WTC11 (cell line): ENCODE results near the gene SMARCD1. TPM values are rescaled to one million over a fixed set of nuclear protein-coding genes. Genes with fewer than 3 reads are reported as not detected.

Experiments used
- ATAC-seq: fragments of 200-7000 bp; cut with Tn5 transposase; 2 replicates; pipeline ENCODE4 v1.10.0; 2021; ENCODE audit warnings: mild to moderate bottlenecking, moderate library complexity
- CTCF ChIA-PET: fragments of 300-600 bp; sonication (Branson Sonifier 250); formaldehyde crosslinking; loops from one replicate; lab custom pipeline; 2021; ENCODE audit warnings: antibody characterized with exemption; lab: Charles Lee
- POLR2A ChIA-PET: fragments of 350-600 bp; sonication (Branson Sonifier 250); formaldehyde crosslinking; loops from one replicate; lab custom pipeline; 2021; ENCODE audit warnings: antibody characterized with exemption; lab: Charles Lee
- DNase-seq: peaks from one replicate; pipeline ENCODE4 v3.0.0; 2021; ENCODE audit warnings: low spot score
- H3K27ac Mint-ChIP-seq: 2 replicates; pipeline ENCODE4 v1.8.0; 2021; ENCODE audit warnings: mixed read lengths
- H3K27me3 Mint-ChIP-seq: 2 replicates; pipeline ENCODE4 v1.8.0; 2021; ENCODE audit warnings: low read depth, mild to moderate bottlenecking, moderate library complexity, mixed read lengths
- H3K36me3 Mint-ChIP-seq: 2 replicates; pipeline ENCODE4 v1.8.0; 2021; ENCODE audit warnings: mixed read lengths
- H3K4me1 Mint-ChIP-seq: 2 replicates; pipeline ENCODE4 v1.8.0; 2022; ENCODE audit warnings: mixed read lengths
- H3K4me3 Mint-ChIP-seq: 2 replicates; pipeline ENCODE4 v1.8.0; 2021; ENCODE audit warnings: mild to moderate bottlenecking, moderate library complexity, mixed read lengths
- H3K9me3 Mint-ChIP-seq: 2 replicates; pipeline ENCODE4 v1.8.0; 2021; ENCODE audit warnings: mixed read lengths
- CREB1 ChIP-seq: sonication (generic); formaldehyde crosslinking; IDR thresholded peaks from 2 replicates; pipeline ENCODE4 v1.8.0; 2023; ENCODE audit warnings: mild to moderate bottlenecking, missing genetic modification reagents
- ELF4 ChIP-seq: sonication (generic); formaldehyde crosslinking; IDR thresholded peaks from 2 replicates; pipeline ENCODE4 v1.8.1; 2022; ENCODE audit warnings: low read depth, mild to moderate bottlenecking, moderate library complexity, missing genetic modification reagents
- FOXP1 ChIP-seq: sonication (generic); formaldehyde crosslinking; IDR thresholded peaks from 2 replicates; pipeline ENCODE4 v1.8.0; 2022; ENCODE audit warnings: missing genetic modification reagents, mild to moderate bottlenecking, moderate library complexity, borderline replicate concordance
- GABPB1 ChIP-seq: sonication (generic); formaldehyde crosslinking; IDR thresholded peaks from 2 replicates; pipeline ENCODE4 v1.8.1; 2023; ENCODE audit warnings: mild to moderate bottlenecking, missing genetic modification reagents
- GRHL2 ChIP-seq: fragments of 250-450 bp; sonication (Bioruptor Pico); IDR thresholded peaks from 2 replicates; pipeline ENCODE4 v1.8.0; 2022; ENCODE audit warnings: mild to moderate bottlenecking, moderate library complexity; ENCODE audit not compliant: insufficient replicate concordance, severe bottlenecking
- HMGA2 ChIP-seq: fragments of 250-450 bp; sonication (Bioruptor Pico); IDR thresholded peaks from 2 replicates; pipeline ENCODE4 v1.4.0; 2021; ENCODE audit warnings: mild to moderate bottlenecking, moderate library complexity
- JAZF1 ChIP-seq: fragments of 250-450 bp; sonication (Bioruptor Pico); IDR thresholded peaks from 2 replicates; pipeline ENCODE4 v1.9.0; 2021; ENCODE audit warnings: moderate library complexity, mild to moderate bottlenecking, inconsistent platforms
- MYBL2 ChIP-seq: sonication (generic); formaldehyde crosslinking; IDR thresholded peaks from 2 replicates; pipeline ENCODE4 v1.8.1; 2023; ENCODE audit warnings: mild to moderate bottlenecking, moderate library complexity, missing genetic modification reagents
- NR2C2 ChIP-seq: sonication (generic); formaldehyde crosslinking; IDR thresholded peaks from 2 replicates; pipeline ENCODE4 v1.8.0; 2022; ENCODE audit warnings: mild to moderate bottlenecking, missing genetic modification reagents
- RORB ChIP-seq: fragments of 250-450 bp; sonication (Bioruptor Pico); IDR thresholded peaks from 2 replicates; pipeline ENCODE4 v1.9.0; 2021; ENCODE audit warnings: mild to moderate bottlenecking
- SOX15 ChIP-seq: fragments of 250-450 bp; sonication (Bioruptor Pico); IDR thresholded peaks from 2 replicates; pipeline ENCODE4 v1.9.0; 2021; ENCODE audit warnings: mild to moderate bottlenecking
- SP1 ChIP-seq: sonication (generic); formaldehyde crosslinking; conservative IDR thresholded peaks from 2 replicates; pipeline ENCODE4 v1.8.1; 2022; ENCODE audit warnings: missing genetic modification reagents
- TP53 ChIP-seq: sonication (generic); formaldehyde crosslinking; IDR thresholded peaks from 2 replicates; pipeline ENCODE4 v1.8.1; 2023; ENCODE audit warnings: mild to moderate bottlenecking, missing genetic modification reagents
- ZBTB43 ChIP-seq: sonication (generic); formaldehyde crosslinking; IDR thresholded peaks from 2 replicates; pipeline ENCODE4 v1.8.1; 2023; ENCODE audit warnings: mild to moderate bottlenecking, missing genetic modification reagents
- ZMAT4 ChIP-seq: fragments of 250-450 bp; sonication (Bioruptor Pico); IDR thresholded peaks from 2 replicates; pipeline ENCODE4 v1.9.0; 2021; ENCODE audit warnings: mild to moderate bottlenecking
- ZNF138 ChIP-seq: sonication (generic); formaldehyde crosslinking; conservative IDR thresholded peaks from 2 replicates; pipeline ENCODE4 v1.8.1; 2022; ENCODE audit warnings: mild to moderate bottlenecking, moderate library complexity, missing genetic modification reagents
- ZNF219 ChIP-seq: sonication (generic); formaldehyde crosslinking; IDR thresholded peaks from 2 replicates; pipeline ENCODE4 v1.8.0; 2023; ENCODE audit warnings: missing genetic modification reagents, mild to moderate bottlenecking, borderline replicate concordance
- ZNF281 ChIP-seq: sonication (generic); formaldehyde crosslinking; IDR thresholded peaks from 2 replicates; pipeline ENCODE4 v1.8.0; 2023; ENCODE audit warnings: mild to moderate bottlenecking, missing genetic modification reagents
- ZNF317 ChIP-seq: sonication (generic); formaldehyde crosslinking; IDR thresholded peaks from 2 replicates; pipeline ENCODE4 v1.8.1; 2023; ENCODE audit warnings: low read depth, mild to moderate bottlenecking, moderate library complexity, missing genetic modification reagents, borderline replicate concordance
- ZNF423 ChIP-seq: fragments of 250-450 bp; sonication (Bioruptor Pico); IDR thresholded peaks from 2 replicates; pipeline ENCODE4 v2.1.2; 2022; ENCODE audit warnings: mild to moderate bottlenecking, moderate library complexity
- ZNF671 ChIP-seq: fragments of 250-450 bp; sonication (Bioruptor Pico); IDR thresholded peaks from 2 replicates; pipeline ENCODE4 v1.8.0; 2021; ENCODE audit warnings: mild to moderate bottlenecking
- total RNA-seq: library from RNA; stranded (reverse); gene quantifications from 3 replicates; pipeline ENCODE4 v1.2.3, GENCODE V29; 2021
- TF ChIP-seq, protein P1 (sequence below): sonication (generic); formaldehyde crosslinking; IDR thresholded peaks from 2 replicates; pipeline ENCODE4 v1.8.0; 2022; ENCODE audit warnings: mild to moderate bottlenecking, missing genetic modification reagents
- TF ChIP-seq, protein P2 (sequence below): fragments of 250-450 bp; sonication (Bioruptor Pico); IDR thresholded peaks from 2 replicates; pipeline ENCODE4 v2.1.2; 2022; ENCODE audit warnings: mild to moderate bottlenecking, moderate library complexity
- TF ChIP-seq, protein P3 (sequence below): sonication (generic); formaldehyde crosslinking; IDR thresholded peaks from 2 replicates; pipeline ENCODE4 v1.8.1; 2023; ENCODE audit warnings: mild to moderate bottlenecking, missing genetic modification reagents
- TF ChIP-seq, protein P4 (sequence below): fragments of 250-450 bp; sonication (Bioruptor Pico); IDR thresholded peaks from 2 replicates; pipeline ENCODE4 v1.9.0; 2021; ENCODE audit warnings: mild to moderate bottlenecking, borderline replicate concordance

Gene SMARCD1
- total RNA-seq, 1 experiment from 2014 or later = 165 TPM

DNA sequence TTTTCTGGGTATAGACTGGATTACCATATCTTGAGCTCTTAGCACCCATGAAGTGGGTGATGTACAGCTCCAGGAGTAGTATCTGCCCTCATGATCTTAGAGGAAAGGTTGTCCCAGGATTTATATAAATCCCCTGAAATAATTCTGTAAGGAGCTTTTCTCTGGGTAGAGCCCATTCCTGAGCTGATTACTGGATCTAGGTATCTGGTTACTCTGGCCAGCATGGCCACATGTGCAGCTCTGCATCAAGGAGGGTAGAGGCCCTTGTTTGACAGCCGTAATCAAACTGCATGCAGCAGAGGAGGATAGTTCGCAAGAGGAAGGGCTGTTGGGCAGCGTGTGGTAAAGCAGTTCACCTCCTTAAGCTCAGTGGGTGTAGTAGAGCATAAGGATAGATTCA, 35.4 kb downstream of the SMARCD1 start (continued):
- TF ChIP-seq, protein P1, sequence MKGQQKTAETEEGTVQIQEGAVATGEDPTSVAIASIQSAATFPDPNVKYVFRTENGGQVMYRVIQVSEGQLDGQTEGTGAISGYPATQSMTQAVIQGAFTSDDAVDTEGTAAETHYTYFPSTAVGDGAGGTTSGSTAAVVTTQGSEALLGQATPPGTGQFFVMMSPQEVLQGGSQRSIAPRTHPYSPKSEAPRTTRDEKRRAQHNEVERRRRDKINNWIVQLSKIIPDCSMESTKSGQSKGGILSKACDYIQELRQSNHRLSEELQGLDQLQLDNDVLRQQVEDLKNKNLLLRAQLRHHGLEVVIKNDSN (CRISPR knock-in tag) = no peak
- TF ChIP-seq MYBL2 (CRISPR knock-in tag) (no peak), FOXP1 (CRISPR knock-in tag) (no peak), NR2C2 (no peak), TP53 (CRISPR knock-in tag) (no peak), GRHL2 (no peak)
- TF ChIP-seq, protein P2, sequence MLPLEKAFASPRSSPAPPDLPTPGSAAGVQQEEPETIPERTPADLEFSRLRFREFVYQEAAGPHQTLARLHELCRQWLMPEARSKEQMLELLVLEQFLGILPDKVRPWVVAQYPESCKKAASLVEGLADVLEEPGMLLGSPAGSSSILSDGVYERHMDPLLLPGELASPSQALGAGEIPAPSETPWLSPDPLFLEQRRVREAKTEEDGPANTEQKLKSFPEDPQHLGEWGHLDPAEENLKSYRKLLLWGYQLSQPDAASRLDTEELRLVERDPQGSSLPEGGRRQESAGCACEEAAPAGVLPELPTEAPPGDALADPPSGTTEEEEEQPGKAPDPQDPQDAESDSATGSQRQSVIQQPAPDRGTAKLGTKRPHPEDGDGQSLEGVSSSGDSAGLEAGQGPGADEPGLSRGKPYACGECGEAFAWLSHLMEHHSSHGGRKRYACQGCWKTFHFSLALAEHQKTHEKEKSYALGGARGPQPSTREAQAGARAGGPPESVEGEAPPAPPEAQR (CRISPR knock-in tag) = no peak
- TF ChIP-seq, protein P3, sequence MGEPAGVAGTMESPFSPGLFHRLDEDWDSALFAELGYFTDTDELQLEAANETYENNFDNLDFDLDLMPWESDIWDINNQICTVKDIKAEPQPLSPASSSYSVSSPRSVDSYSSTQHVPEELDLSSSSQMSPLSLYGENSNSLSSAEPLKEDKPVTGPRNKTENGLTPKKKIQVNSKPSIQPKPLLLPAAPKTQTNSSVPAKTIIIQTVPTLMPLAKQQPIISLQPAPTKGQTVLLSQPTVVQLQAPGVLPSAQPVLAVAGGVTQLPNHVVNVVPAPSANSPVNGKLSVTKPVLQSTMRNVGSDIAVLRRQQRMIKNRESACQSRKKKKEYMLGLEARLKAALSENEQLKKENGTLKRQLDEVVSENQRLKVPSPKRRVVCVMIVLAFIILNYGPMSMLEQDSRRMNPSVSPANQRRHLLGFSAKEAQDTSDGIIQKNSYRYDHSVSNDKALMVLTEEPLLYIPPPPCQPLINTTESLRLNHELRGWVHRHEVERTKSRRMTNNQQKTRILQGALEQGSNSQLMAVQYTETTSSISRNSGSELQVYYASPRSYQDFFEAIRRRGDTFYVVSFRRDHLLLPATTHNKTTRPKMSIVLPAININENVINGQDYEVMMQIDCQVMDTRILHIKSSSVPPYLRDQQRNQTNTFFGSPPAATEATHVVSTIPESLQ (CRISPR knock-in tag) = no peak

DNA sequence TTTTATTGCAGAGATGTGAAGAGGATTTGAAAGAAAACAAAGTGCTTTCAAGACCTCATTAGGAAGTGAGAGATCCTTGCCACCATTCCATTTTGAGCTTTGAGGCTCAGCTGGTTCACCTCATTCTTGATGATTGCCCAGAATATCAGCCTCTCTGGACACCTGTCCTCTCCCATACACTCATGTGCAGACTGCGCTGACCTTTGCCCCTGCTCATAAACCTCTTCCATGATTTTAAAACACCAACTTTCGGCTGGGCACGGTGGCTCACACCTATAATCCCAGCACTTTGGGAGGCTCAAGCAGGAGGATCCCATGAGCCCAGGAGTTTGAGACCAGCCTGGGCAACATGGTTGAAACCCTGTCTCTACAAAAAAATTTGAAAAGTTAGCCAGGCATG, 35.8 kb downstream of the SMARCD1 start:
- POLR2A ChIA-PET = interaction anchor here (1.7 kb wide), 1 partner anchor 9 kb away, joined by 4 read pairs; the partner anchor contains the start of gene COX14
- TF ChIP-seq SOX15 = no peak
- TF ChIP-seq SP1 = no peak
- TF ChIP-seq ZMAT4 (CRISPR knock-in tag) = no peak
- no peak for TF ChIP-seq HMGA2 (CRISPR knock-in tag)
- no peak for TF ChIP-seq GABPB1 (CRISPR knock-in tag)
- no peak for TF ChIP-seq CREB1 (CRISPR knock-in tag)
- TF ChIP-seq RORB = no peak
- TF ChIP-seq JAZF1 = no peak
- TF ChIP-seq ELF4 = no peak
- TF ChIP-seq ZNF281 (CRISPR knock-in tag) = no peak
- TF ChIP-seq ZNF219 (CRISPR knock-in tag) = no peak
- no peak for TF ChIP-seq ZBTB43 (CRISPR knock-in tag)
- no peak for TF ChIP-seq ZNF138 (CRISPR knock-in tag)
- TF ChIP-seq ZNF423 (CRISPR knock-in tag) = no peak
- TF ChIP-seq, protein P4, sequence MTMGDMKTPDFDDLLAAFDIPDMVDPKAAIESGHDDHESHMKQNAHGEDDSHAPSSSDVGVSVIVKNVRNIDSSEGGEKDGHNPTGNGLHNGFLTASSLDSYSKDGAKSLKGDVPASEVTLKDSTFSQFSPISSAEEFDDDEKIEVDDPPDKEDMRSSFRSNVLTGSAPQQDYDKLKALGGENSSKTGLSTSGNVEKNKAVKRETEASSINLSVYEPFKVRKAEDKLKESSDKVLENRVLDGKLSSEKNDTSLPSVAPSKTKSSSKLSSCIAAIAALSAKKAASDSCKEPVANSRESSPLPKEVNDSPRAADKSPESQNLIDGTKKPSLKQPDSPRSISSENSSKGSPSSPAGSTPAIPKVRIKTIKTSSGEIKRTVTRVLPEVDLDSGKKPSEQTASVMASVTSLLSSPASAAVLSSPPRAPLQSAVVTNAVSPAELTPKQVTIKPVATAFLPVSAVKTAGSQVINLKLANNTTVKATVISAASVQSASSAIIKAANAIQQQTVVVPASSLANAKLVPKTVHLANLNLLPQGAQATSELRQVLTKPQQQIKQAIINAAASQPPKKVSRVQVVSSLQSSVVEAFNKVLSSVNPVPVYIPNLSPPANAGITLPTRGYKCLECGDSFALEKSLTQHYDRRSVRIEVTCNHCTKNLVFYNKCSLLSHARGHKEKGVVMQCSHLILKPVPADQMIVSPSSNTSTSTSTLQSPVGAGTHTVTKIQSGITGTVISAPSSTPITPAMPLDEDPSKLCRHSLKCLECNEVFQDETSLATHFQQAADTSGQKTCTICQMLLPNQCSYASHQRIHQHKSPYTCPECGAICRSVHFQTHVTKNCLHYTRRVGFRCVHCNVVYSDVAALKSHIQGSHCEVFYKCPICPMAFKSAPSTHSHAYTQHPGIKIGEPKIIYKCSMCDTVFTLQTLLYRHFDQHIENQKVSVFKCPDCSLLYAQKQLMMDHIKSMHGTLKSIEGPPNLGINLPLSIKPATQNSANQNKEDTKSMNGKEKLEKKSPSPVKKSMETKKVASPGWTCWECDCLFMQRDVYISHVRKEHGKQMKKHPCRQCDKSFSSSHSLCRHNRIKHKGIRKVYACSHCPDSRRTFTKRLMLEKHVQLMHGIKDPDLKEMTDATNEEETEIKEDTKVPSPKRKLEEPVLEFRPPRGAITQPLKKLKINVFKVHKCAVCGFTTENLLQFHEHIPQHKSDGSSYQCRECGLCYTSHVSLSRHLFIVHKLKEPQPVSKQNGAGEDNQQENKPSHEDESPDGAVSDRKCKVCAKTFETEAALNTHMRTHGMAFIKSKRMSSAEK (CRISPR knock-in tag) = no peak
- no peak for TF ChIP-seq ZNF317 (CRISPR knock-in tag)
- no peak for TF ChIP-seq ZNF671
- no peak for TF ChIP-seq MYBL2 (CRISPR knock-in tag)

More for the DNA sequence above, 35.8 kb downstream of the SMARCD1 start:
- Mint-ChIP-seq H3K4me1 (no peaks in the 10 kb centered on the region), H3K27ac (no peak overlapping the region), H3K36me3 (no peaks in the 10 kb centered on the region), H3K27me3 (no peaks in the 10 kb centered on the region), H3K9me3 (no peaks in the 10 kb centered on the region), H3K4me3 (no peak overlapping the region)
- CTCF ChIA-PET = interaction anchor here (0.7 to 2.3 kb wide), 2 partner anchors 9 to 193 kb away, joined by 3 to 22 read pairs; partner anchors contain the start of gene COX14
- DNase-seq (no peak), ATAC-seq (no peak)
